Subcutaneous preadipocyte (primary cell): Measurements from ENCODE around the gene DHFR2. TPM values are rescaled to one million over a fixed set of nuclear protein-coding genes. Genes with fewer than 3 reads are reported as not detected.

ENCODE experiments used
- total RNA-seq: library from RNA; depleted of rRNA; stranded (reverse); fragments of >200 nt; gene quantifications from 2 replicates; pipeline ENCODE4 v1.2.3, GENCODE V29; 2012

DHFR2 gene
- total RNA-seq, result 2.9 and 3.3 TPM in 2 replicates

GRCh38 chr3:94062513-94063404 lies at the start of gene DHFR2, which contains the start of gene NSUN3:
TSS of gene DHFR2 (minus strand) at chr3:94062916. CDS start at chr3:94061511, 1,405 bp downstream.
TSS of gene NSUN3 (plus strand) at chr3:94063061. CDS start at chr3:94063127, 66 bp downstream.

GRCh38 chr3:94028093-94028837 lies 34.5 kb downstream of the DHFR2 start, which contains the start of gene STX19:
TSS of gene STX19 (minus strand) at chr3:94028597. CDS start at chr3:94015269, 13,328 bp downstream.

Other genes starting within 250 kb of the DHFR2 start
- 21.5 and 38.6 TPM in 2 replicates for gene PROS1, start 89.0 kb downstream of the DHFR2 start, total RNA-seq
- 7.7 and 12.5 TPM in 2 replicates for gene ARL13B, start 82.8 kb downstream of the DHFR2 start, total RNA-seq
- gene STX19, start 34.3 kb downstream of the DHFR2 start, total RNA-seq, result not detected in 2 replicates
- 8.1 and 15.4 TPM in 2 replicates for gene NSUN3, start 145 bp upstream of the DHFR2 start, total RNA-seq